NB4 (cell line): ENCODE measurements around the gene ACSS3.

Experiments used
- DNase-seq: peaks from one replicate; pipeline ENCODE4 v3.0.0; 2010; ENCODE audit warnings: low read depth
- H3K4me3 ChIP-seq: one replicate; pipeline ENCODE4 v1.5.1; 2011; ENCODE audit warnings: mild to moderate bottlenecking, low read depth, low read length, moderate library complexity
- CTCF ChIP-seq: IDR thresholded peaks from one replicate; pipeline ENCODE4 v1.5.1; 2012; ENCODE audit warnings: low read depth, low read length
- MAX ChIP-seq: IDR thresholded peaks from 2 replicates; pipeline ENCODE4 v1.6.1; 2011; ENCODE audit warnings: low read depth, low read length
- MYC ChIP-seq: IDR thresholded peaks from 2 replicates; pipeline ENCODE4 v1.6.1; 2011; ENCODE audit warnings: low read depth, low read length
- POLR2A ChIP-seq: IDR thresholded peaks from 2 replicates; pipeline ENCODE4 v1.6.1; 2011; ENCODE audit warnings: mild to moderate bottlenecking; ENCODE audit not compliant: insufficient read length; ENCODE audit errors: extremely low read depth

The ACSS3 gene

GRCh38 chr12:81081726-81082125 is 3.8 kb downstream of the ACSS3 start:
- TF ChIP-seq MAX (no peak), MYC (no peak), CTCF (no peak), POLR2A (no peak)
- H3K4me3 ChIP-seq: no peak overlapping the region
- no peak for DNase-seq

GRCh38 chr12:81083018-81083417 is 5.1 kb downstream of the ACSS3 start:
- H3K4me3 ChIP-seq: no peak overlapping the region

GRCh38 chr12:81083906-81084513 is 6.1 kb downstream of the ACSS3 start:
- no peak for TF ChIP-seq MYC
- TF ChIP-seq POLR2A: no peak
- TF ChIP-seq CTCF: no peak
- no peak for TF ChIP-seq MAX
- no peak for DNase-seq

More at GRCh38 chr12:81083018-81083417, 5.1 kb downstream of the ACSS3 start:
- DNase-seq: no peak
- TF ChIP-seq POLR2A: no peak
- no peak for TF ChIP-seq MYC
- TF ChIP-seq CTCF: no peak
- TF ChIP-seq MAX: no peak

GRCh38 chr12:81084811-81085350 is 7.0 kb downstream of the ACSS3 start:
- no peak overlapping the region for H3K4me3 ChIP-seq
- no peak for TF ChIP-seq MYC
- TF ChIP-seq CTCF: no peak
- no peak for TF ChIP-seq POLR2A
- no peak for TF ChIP-seq MAX
- DNase-seq: no peak

More at GRCh38 chr12:81083906-81084513, 6.1 kb downstream of the ACSS3 start:
- H3K4me3 ChIP-seq: no peak overlapping the region

GRCh38 chr12:81085832-81086231 is 8.0 kb downstream of the ACSS3 start:
- TF ChIP-seq MYC (no peak), CTCF (no peak), POLR2A (no peak), MAX (no peak)
- DNase-seq: no peak
- no peak overlapping the region for H3K4me3 ChIP-seq
